ENCODE data around the gene UBA3. TPM values are rescaled to one million over a fixed set of nuclear protein-coding genes. Genes with fewer than 3 reads are reported as not detected.

UBA3 gene
- total and polyA plus RNA-seq, 4 donors = 41.2 to 107 (median 49.1) TPM

- Histone ChIP-seq H3K9ac (ENCODE audit: insufficient read depth in 1 of 2, low read length in 2 of 2) (no peak overlapping the region), H3K4me3 (no peak overlapping the region), H3K4me1 (ENCODE audit: control insufficient read depth in 5 of 5, insufficient read depth in 5 of 5, low read length in 5 of 5) (peaks cover 6 to 47% (median 14%) of the 10 kb centered on the region in 5 donors), H3K9me3 (ENCODE audit: control insufficient read depth in 4 of 4, insufficient read depth in 3 of 4, low read length in 3 of 4) (no peaks in the 10 kb centered on the region), H3K36me3 (ENCODE audit: control insufficient read depth in 4 of 4, insufficient read depth in 4 of 4, low read length in 4 of 4) (peaks cover 0 to 1% (median 0%) of the 10 kb centered on the region in 4 donors), H3K27ac (ENCODE audit: low read depth in 1 of 2, low read length in 1 of 2) (peak overlapping the region in 1 of 2 donors; percentile 67), H3K27me3 (ENCODE audit: control insufficient read depth in 3 of 3, insufficient read depth in 3 of 3, low read length in 2 of 3) (no peaks in the 10 kb centered on the region)
- ATAC-seq (ENCODE audit: insufficient read depth, low FRiP score) (no peak), DNase-seq (no peak)
- TF ChIP-seq CTCF (IDR thresholded peaks at IDR 0.05; ENCODE audit: control extremely low read depth, extremely low read depth) = no peak
- WGBS, 2 donors = 73 to 83% methylated on average over 5 of the region's 5 CpGs
Measured at GRCh38 chr3:69081583-69082262, 1.6 kb upstream of the UBA3 start.

GRCh38 chr3:69079269-69080159, 651 bp downstream of the UBA3 start:
- no peaks in the 10 kb centered on the region for H3K9me3 ChIP-seq (ENCODE audit: control insufficient read depth in 4 of 4, insufficient read depth in 3 of 4, low read length in 3 of 4)
- TF ChIP-seq CTCF (IDR thresholded peaks at IDR 0.05; ENCODE audit: control extremely low read depth, extremely low read depth) = no peak
- ATAC-seq (ENCODE audit: insufficient read depth, low FRiP score) (no peak), DNase-seq (peak; percentile 25 to 34 (median 31))
- H3K27ac ChIP-seq (ENCODE audit: low read depth in 1 of 2, low read length in 1 of 2) = peak overlapping the region in 1 of 2 donors; percentile 89
- H3K4me1 ChIP-seq (ENCODE audit: control insufficient read depth in 5 of 5, insufficient read depth in 5 of 5, low read length in 5 of 5) = peaks cover 4 to 34% (median 14%) of the 10 kb centered on the region in 5 donors
- peak overlapping the region; percentile 53 to 82 for H3K9ac ChIP-seq (ENCODE audit: insufficient read depth in 1 of 2, low read length in 2 of 2)
- peaks cover 0 to 1% (median 0%) of the 10 kb centered on the region in 4 donors for H3K36me3 ChIP-seq (ENCODE audit: control insufficient read depth in 4 of 4, insufficient read depth in 4 of 4, low read length in 4 of 4)
- H3K4me3 ChIP-seq = peak overlapping the region; percentile 79
- 2 to 6% methylated on average over 24 to 29 of the region's 29 CpGs for WGBS, 2 donors
- H3K27me3 ChIP-seq (ENCODE audit: control insufficient read depth in 3 of 3, insufficient read depth in 3 of 3, low read length in 2 of 3) = no peaks in the 10 kb centered on the region

GRCh38 chr3:69072928-69073327, 7.2 kb downstream of the UBA3 start:
- Histone ChIP-seq H3K27me3 (ENCODE audit: control insufficient read depth in 3 of 3, insufficient read depth in 3 of 3, low read length in 2 of 3) (no peaks in the 10 kb centered on the region), H3K4me3 (no peak overlapping the region), H3K9ac (ENCODE audit: insufficient read depth in 1 of 2, low read length in 2 of 2) (no peak overlapping the region), H3K4me1 (ENCODE audit: control insufficient read depth in 5 of 5, insufficient read depth in 5 of 5, low read length in 5 of 5) (peaks cover 0 to 5% (median 0%) of the 10 kb centered on the region in 5 donors), H3K9me3 (ENCODE audit: control insufficient read depth in 4 of 4, insufficient read depth in 3 of 4, low read length in 3 of 4) (no peaks in the 10 kb centered on the region), H3K27ac (ENCODE audit: low read depth in 1 of 2, low read length in 1 of 2) (no peak overlapping the region), H3K36me3 (ENCODE audit: control insufficient read depth in 4 of 4, insufficient read depth in 4 of 4, low read length in 4 of 4) (peaks cover 0 to 17% (median 2%) of the 10 kb centered on the region in 4 donors)
- no peak for ATAC-seq (ENCODE audit: insufficient read depth, low FRiP score)
- TF ChIP-seq CTCF (IDR thresholded peaks at IDR 0.05; ENCODE audit: control extremely low read depth, extremely low read depth) = no peak
- 95% methylated on average over 3 of the region's 3 CpGs for WGBS, 2 donors
- DNase-seq = no peak
